WERI-Rb-1 (cell line): ENCODE data around the gene FLYWCH1.
A peak's percentile ranks its signal among the peaks of the same experiment; 100 is the strongest.

Experiments
- DNase-seq: peaks from one replicate; pipeline ENCODE4 v3.0.0-alpha.2; 2020
- H3K27ac ChIP-seq: fragments of 250-450 bp; sonication (Bioruptor Pico); 2 replicates; pipeline ENCODE4 v1.5.1; 2020; ENCODE audit warnings: mild to moderate bottlenecking, moderate library complexity
- H3K27me3 ChIP-seq: fragments of 250-450 bp; sonication (Bioruptor Pico); 2 replicates; pipeline ENCODE4 v1.5.1; 2021; ENCODE audit warnings: mild to moderate bottlenecking, low read depth, moderate library complexity; ENCODE audit not compliant: insufficient read depth, severe bottlenecking
- H3K36me3 ChIP-seq: fragments of 250-450 bp; sonication (Bioruptor Pico); 2 replicates; pipeline ENCODE4 v1.5.1; 2020; ENCODE audit warnings: mild to moderate bottlenecking, moderate library complexity
- H3K4me3 ChIP-seq: 2 replicates; pipeline ENCODE4 v1.5.1; 2011; ENCODE audit warnings: low read depth, mild to moderate bottlenecking, control low read depth, low read length
- H3K9me3 ChIP-seq: fragments of 250-450 bp; sonication (Bioruptor Pico); 2 replicates; pipeline ENCODE4 v1.5.1; 2021; ENCODE audit warnings: mild to moderate bottlenecking, moderate library complexity; ENCODE audit not compliant: severe bottlenecking
- TF ChIP-seq, protein P1 (sequence below): IDR thresholded peaks from 2 replicates; pipeline ENCODE4 v1.5.1; 2011; ENCODE audit warnings: low read depth, mild to moderate bottlenecking, control low read depth, inconsistent platforms, low read length

FLYWCH1 gene

DNA sequence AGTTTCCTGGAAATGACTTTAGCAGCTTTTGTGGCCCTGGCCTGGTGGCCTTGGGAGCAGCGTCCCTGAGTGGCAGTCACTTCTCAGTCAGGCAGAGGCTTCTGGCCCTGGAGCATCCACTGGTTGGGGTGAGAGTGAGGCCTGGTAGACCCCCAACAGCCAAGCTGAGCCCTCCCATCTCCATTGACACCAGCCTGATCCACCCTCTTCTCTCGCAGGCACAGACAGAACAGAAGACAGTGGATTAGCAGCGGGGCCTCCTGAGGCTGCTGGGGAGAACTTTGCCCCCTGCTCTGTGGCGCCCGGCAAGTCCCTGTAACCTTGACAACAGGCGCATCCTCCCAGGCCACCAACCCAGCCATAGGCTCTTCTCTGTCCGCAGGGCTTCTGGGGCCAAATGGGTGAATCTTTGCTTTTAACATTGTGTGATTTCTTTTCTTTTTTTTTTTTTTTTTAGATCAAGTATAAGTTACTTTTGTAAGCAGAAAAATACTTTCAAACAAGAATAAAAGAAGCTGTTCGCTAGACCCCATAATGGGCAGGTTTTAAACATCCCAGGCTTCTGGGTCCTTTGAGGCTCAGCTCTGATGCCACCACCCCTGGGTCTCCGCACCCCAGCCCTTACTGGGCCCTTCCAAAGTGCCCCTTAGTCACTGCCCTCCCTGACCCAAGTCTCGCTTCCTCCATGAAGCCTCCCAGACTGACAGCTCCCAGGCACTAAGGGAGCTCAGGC is 12.7 kb upstream of the FLYWCH1 start:
- peaks cover 7% of the 10 kb centered on the region for H3K36me3 ChIP-seq

DNA sequence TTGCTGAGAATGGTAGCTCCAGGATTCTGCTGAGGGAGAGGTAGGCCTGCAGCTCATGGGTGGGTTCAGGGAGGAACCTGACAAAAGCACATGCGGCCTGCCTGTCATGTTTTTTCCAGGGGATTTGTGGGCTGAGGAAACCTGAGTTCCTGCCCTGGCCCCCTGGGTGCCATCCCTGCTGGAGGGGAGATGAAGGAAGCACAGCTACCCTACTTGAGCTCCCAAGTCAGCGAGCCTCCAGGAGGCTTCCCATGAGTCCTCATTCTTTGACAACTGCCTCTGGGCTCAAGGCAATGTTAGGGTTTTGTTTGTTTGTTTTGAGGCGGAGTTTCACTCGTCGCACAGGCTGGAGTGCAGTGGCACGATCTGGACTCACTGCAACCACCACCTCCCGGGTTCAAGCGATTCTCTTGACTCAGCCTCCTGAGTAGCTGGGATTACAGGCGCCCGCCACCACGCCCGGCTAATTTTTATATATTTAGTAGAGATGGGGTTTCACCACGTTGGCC is 12.1 kb upstream of the FLYWCH1 start:
- H3K36me3 ChIP-seq, result peaks cover 7% of the 10 kb centered on the region
- H3K4me3 ChIP-seq, result no peak overlapping the region
- TF ChIP-seq, protein P1, sequence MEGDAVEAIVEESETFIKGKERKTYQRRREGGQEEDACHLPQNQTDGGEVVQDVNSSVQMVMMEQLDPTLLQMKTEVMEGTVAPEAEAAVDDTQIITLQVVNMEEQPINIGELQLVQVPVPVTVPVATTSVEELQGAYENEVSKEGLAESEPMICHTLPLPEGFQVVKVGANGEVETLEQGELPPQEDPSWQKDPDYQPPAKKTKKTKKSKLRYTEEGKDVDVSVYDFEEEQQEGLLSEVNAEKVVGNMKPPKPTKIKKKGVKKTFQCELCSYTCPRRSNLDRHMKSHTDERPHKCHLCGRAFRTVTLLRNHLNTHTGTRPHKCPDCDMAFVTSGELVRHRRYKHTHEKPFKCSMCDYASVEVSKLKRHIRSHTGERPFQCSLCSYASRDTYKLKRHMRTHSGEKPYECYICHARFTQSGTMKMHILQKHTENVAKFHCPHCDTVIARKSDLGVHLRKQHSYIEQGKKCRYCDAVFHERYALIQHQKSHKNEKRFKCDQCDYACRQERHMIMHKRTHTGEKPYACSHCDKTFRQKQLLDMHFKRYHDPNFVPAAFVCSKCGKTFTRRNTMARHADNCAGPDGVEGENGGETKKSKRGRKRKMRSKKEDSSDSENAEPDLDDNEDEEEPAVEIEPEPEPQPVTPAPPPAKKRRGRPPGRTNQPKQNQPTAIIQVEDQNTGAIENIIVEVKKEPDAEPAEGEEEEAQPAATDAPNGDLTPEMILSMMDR, result no peak
- H3K27ac ChIP-seq, result no peak overlapping the region
- no peak for DNase-seq
- H3K27me3 ChIP-seq, result no peaks in the 10 kb centered on the region
- H3K9me3 ChIP-seq, result no peaks in the 10 kb centered on the region

More for the DNA sequence above, 12.7 kb upstream of the FLYWCH1 start:
- DNase-seq, result no peak
- H3K27ac ChIP-seq, result no peak overlapping the region
- no peaks in the 10 kb centered on the region for H3K27me3 ChIP-seq
- TF ChIP-seq, protein P1, result no peak
- H3K9me3 ChIP-seq, result no peaks in the 10 kb centered on the region
- H3K4me3 ChIP-seq, result no peak overlapping the region

DNA sequence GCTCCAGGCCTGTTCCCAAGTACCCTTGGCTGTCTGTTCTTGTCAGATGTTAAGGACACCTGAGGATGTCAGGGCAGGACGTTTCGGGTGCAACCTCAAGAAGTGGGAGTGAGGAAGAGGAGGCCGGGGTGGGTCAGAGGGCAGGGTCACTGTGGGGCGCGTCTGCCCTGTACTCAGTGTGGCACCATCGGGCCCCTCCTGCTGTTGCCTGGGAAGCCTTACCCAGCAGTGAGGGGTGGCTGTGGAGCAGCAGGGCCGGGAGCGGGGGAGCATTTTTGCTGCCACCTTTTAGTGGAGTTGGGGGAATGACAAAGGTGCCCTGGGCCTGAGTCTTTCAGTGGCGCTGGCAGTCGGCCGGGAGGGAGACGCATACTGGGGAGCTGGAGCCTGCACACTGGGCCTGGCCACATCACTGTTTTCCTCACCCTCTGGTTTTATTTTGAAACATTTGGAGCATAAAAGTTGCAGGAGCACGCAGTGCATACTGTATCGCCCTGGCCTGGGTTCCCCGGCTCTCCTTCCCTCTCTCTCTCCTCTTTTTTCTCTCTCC is 11.1 kb upstream of the FLYWCH1 start:
- TF ChIP-seq, protein P1, result no peak
- no peak for DNase-seq
- Histone ChIP-seq H3K4me3 (no peak overlapping the region), H3K27me3 (no peaks in the 10 kb centered on the region), H3K36me3 (peaks cover 7% of the 10 kb centered on the region), H3K27ac (no peak overlapping the region), H3K9me3 (no peaks in the 10 kb centered on the region)

DNA sequence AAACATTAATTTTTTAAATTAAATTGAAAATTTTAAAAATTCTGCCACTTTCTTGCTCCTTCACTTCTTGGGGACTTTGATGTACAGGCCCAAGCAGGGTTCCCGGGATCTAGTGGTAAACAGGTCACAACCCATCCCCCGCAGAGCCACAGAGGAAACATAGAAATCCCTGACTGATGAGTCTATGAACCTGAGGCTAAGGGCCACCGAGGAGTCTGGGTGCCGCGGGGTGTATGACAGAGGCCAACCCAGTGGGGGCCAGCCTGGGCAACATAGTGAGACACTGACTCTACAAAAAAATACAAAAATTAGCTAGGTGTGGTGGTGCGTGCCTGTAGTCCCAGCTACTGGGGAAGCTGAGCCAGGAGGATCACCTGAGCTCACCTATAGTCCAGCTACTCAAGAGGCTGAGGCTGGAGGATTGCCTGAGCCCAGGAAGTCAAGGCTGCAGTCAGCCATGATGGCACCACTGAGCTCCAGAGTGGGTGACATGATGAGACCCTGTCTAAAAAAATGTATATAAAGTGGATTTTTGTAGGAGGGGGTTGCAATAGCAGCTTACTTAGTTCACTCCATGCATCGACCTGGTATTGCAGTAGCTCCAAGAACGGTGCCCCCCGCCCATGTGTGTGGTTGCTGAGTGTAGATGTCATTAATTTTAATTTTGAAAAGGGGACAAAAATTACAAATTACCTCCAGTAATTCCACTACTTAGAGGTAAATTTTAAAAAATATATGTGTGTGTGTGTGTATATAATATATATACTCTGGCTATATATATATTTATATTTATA is 9.2 kb upstream of the FLYWCH1 start:
- TF ChIP-seq, protein P1, result no peak
- H3K27ac ChIP-seq, result no peak overlapping the region
- no peak overlapping the region for H3K4me3 ChIP-seq

DNA sequence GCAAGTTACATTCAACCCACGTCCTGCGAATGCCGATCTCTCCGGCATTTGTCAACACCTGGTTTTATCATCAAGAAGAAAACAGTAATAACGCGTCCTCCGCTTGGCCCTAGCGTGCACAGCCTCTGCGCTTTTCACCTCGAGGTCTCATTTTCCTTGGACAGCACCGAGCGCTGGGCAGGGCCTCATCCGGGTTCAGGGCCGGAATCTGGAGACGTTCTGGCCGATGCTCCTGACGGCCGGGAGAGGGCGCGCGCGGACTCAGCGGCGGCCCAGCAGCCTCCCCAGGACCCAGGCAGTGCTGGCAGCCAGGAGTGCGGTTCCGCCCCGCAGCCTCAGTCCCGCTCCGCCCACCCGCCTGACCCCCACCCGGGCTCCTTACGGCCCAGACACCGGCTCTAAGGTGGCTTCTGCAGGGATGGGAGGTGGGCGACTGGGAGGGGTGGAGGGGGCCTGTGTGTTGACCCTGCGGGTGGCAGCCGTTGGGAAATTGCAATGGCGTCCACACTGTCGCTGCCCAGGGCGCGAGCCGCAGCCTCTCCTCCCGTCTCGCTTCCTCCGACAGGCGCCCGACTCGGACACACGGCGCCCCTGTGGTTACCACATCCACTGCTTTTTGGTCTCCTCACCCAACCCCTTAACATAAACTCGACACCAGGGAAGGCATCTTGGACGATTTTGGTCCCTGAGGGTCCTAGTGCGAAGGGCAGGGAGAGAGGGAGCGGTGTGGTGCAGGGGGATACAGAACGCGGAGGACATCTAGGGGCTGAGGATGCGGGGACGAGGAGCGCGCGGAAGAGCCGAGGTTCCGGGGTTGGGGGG is 7.4 kb upstream of the FLYWCH1 start:
- TF ChIP-seq, protein P1, result peak; percentile 84
- DNase-seq, result peak; percentile 84
- Histone ChIP-seq H3K27ac (peak overlapping the region; percentile 88), H3K4me3 (peak overlapping the region; percentile 71), H3K9me3 (no peaks in the 10 kb centered on the region), H3K36me3 (no peaks in the 10 kb centered on the region), H3K27me3 (no peaks in the 10 kb centered on the region)

More for the DNA sequence above, 9.2 kb upstream of the FLYWCH1 start:
- no peaks in the 10 kb centered on the region for H3K27me3 ChIP-seq
- no peak for DNase-seq
- H3K36me3 ChIP-seq, result no peaks in the 10 kb centered on the region
- no peaks in the 10 kb centered on the region for H3K9me3 ChIP-seq
